H9 (cell line): ENCODE measurements around the gene ZMYND8. TPM values are rescaled to one million over a fixed set of nuclear protein-coding genes. Genes with fewer than 3 reads are reported as not detected.

Experiments used
- DNase-seq: peaks from one replicate; pipeline ENCODE4 v3.0.0-alpha.2; 2017
- H2AFZ ChIP-seq: one replicate; pipeline ENCODE4 v1.6.1; 2013; ENCODE audit warnings: mild to moderate bottlenecking, low read length, control low read depth, moderate library complexity
- H2AK5ac ChIP-seq: 2 replicates; pipeline ENCODE4 v1.6.1; 2013; ENCODE audit warnings: low read length, control low read depth, mixed read lengths; ENCODE audit not compliant: insufficient read length
- H2BK120ac ChIP-seq: one replicate; pipeline ENCODE4 v1.6.1; 2013; ENCODE audit warnings: low read depth, mild to moderate bottlenecking, low read length, control low read depth, inconsistent platforms; ENCODE audit not compliant: poor library complexity, severe bottlenecking
- H2BK12ac ChIP-seq: 2 replicates; pipeline ENCODE4 v1.6.1; 2013; ENCODE audit warnings: low read length, control low read depth, mixed read lengths, low read depth; ENCODE audit not compliant: insufficient read length
- H2BK15ac ChIP-seq: 2 replicates; pipeline ENCODE4 v1.6.1; 2013; ENCODE audit warnings: low read depth, low read length, control low read depth
- H2BK20ac ChIP-seq: one replicate; pipeline ENCODE4 v1.6.1; 2013; ENCODE audit warnings: low read depth, mild to moderate bottlenecking, low read length, control low read depth, inconsistent platforms; ENCODE audit not compliant: poor library complexity, severe bottlenecking
- H2BK5ac ChIP-seq: 2 replicates; pipeline ENCODE4 v1.6.1; 2013; ENCODE audit warnings: low read length, control low read depth, mixed read lengths; ENCODE audit not compliant: insufficient read length
- H3K14ac ChIP-seq: 2 replicates; pipeline ENCODE4 v1.6.1; 2013; ENCODE audit warnings: low read length, control low read depth; ENCODE audit not compliant: insufficient read depth
- H3K18ac ChIP-seq: 2 replicates; pipeline ENCODE4 v1.6.1; 2013; ENCODE audit warnings: low read depth, mild to moderate bottlenecking, mixed read lengths, low read length, control low read depth; ENCODE audit not compliant: insufficient read length
- H3K23ac ChIP-seq: 2 replicates; pipeline ENCODE4 v1.6.1; 2013; ENCODE audit warnings: low read length, control low read depth, mixed read lengths, low read depth; ENCODE audit not compliant: insufficient read length
- H3K23me2 ChIP-seq: 2 replicates; pipeline ENCODE4 v1.6.1; 2013; ENCODE audit warnings: low read depth, mild to moderate bottlenecking, mixed read lengths, low read length, control low read depth; ENCODE audit not compliant: insufficient read length, poor library complexity, severe bottlenecking
- H3K27ac ChIP-seq: 2 replicates; pipeline ENCODE4 v1.5.1; 2013; ENCODE audit warnings: low read length, control low read depth, mixed read lengths, low read depth; ENCODE audit not compliant: insufficient read length
- H3K27me3 ChIP-seq: 2 replicates; pipeline ENCODE4 v1.6.1; 2013; ENCODE audit warnings: low read length, control low read depth, inconsistent platforms; ENCODE audit not compliant: insufficient read depth
- H3K4ac ChIP-seq: 2 replicates; pipeline ENCODE4 v1.6.1; 2013; ENCODE audit warnings: low read depth, mild to moderate bottlenecking, control low read depth, inconsistent platforms, low read length, moderate library complexity
- H3K4me1 ChIP-seq: 2 replicates; pipeline ENCODE4 v1.6.1; 2013; ENCODE audit warnings: low read length, control low read depth, inconsistent platforms; ENCODE audit not compliant: insufficient read depth
- H3K4me2 ChIP-seq: 2 replicates; pipeline ENCODE4 v1.6.1; 2013; ENCODE audit warnings: low read length, control low read depth, mixed read lengths; ENCODE audit not compliant: insufficient read length, insufficient read depth
- H3K56ac ChIP-seq: 2 replicates; pipeline ENCODE4 v1.6.1; 2013; ENCODE audit warnings: low read depth, mild to moderate bottlenecking, mixed read lengths, low read length, control low read depth; ENCODE audit not compliant: insufficient read length
- H3K79me1 ChIP-seq: 2 replicates; pipeline ENCODE4 v1.6.1; 2013; ENCODE audit warnings: low read depth, mild to moderate bottlenecking, moderate library complexity, low read length, control low read depth, inconsistent platforms; ENCODE audit not compliant: insufficient read depth, poor library complexity, severe bottlenecking
- H3K79me2 ChIP-seq: 2 replicates; pipeline ENCODE4 v1.6.1; 2013; ENCODE audit warnings: low read length, control low read depth, inconsistent platforms; ENCODE audit not compliant: insufficient read depth
- H3K9ac ChIP-seq: 2 replicates; pipeline ENCODE4 v1.6.1; 2013; ENCODE audit warnings: low read length, control low read depth, mixed read lengths; ENCODE audit not compliant: insufficient read length; ENCODE audit errors: extremely low read depth
- H3K9me3 ChIP-seq: one replicate; pipeline ENCODE4 v1.6.1; 2013; ENCODE audit warnings: low read depth, low read length, inconsistent platforms; ENCODE audit not compliant: control insufficient read depth
- H3T11ph ChIP-seq: one replicate; pipeline ENCODE4 v1.6.1; 2013; ENCODE audit warnings: mild to moderate bottlenecking, low read length, control low read depth, inconsistent platforms
- H4K20me1 ChIP-seq: one replicate; pipeline ENCODE4 v1.6.1; 2013; ENCODE audit not compliant: control insufficient read depth, insufficient read length, insufficient read depth
- H4K5ac ChIP-seq: 2 replicates; pipeline ENCODE4 v1.6.1; 2013; ENCODE audit warnings: low read depth, mild to moderate bottlenecking, mixed read lengths, low read length, control low read depth; ENCODE audit not compliant: insufficient read length
- H4K8ac ChIP-seq: replicated peaks from 2 replicates; pipeline ENCODE4 v1.6.1; 2013; ENCODE audit warnings: low read length, control low read depth, mixed read lengths, low read depth; ENCODE audit not compliant: insufficient read length
- H4K91ac ChIP-seq: 2 replicates; pipeline ENCODE4 v1.6.1; 2013; ENCODE audit warnings: low read depth, mild to moderate bottlenecking, moderate library complexity, mixed read lengths, low read length, control low read depth; ENCODE audit not compliant: insufficient read length
- H3K27ac Mint-ChIP-seq, 3 experiments: 2 replicates in 2 of 3; 3 replicates in 1 of 3; pipeline ENCODE4 v1.8.0; 2020 to 2021; ENCODE audit warnings: mixed read lengths in 3 of 3, mild to moderate bottlenecking in 1 of 3, moderate library complexity in 1 of 3
- H3K27me3 Mint-ChIP-seq: 2 replicates; pipeline ENCODE4 v1.8.0; 2021; ENCODE audit warnings: low read depth, mild to moderate bottlenecking, moderate library complexity, mixed read lengths
- H3K36me3 Mint-ChIP-seq, 3 experiments: 2 replicates in 2 of 3; 3 replicates in 1 of 3; pipeline ENCODE4 v1.8.0; 2020 to 2021; ENCODE audit warnings: low read depth in 3 of 3, mixed read lengths in 3 of 3; ENCODE audit not compliant: insufficient read depth in 1 of 3
- H3K4me1 Mint-ChIP-seq, 2 experiments: 2 replicates each; pipeline ENCODE4 v1.8.0; 2020; ENCODE audit warnings: mixed read lengths in 2 of 2
- H3K4me3 Mint-ChIP-seq, 2 experiments: 2 replicates in 1 of 2; 3 replicates in 1 of 2; pipeline ENCODE4 v1.8.0; 2020 to 2021; ENCODE audit warnings: mild to moderate bottlenecking in 2 of 2, mixed read lengths in 2 of 2, moderate library complexity in 1 of 2
- H3K9me3 Mint-ChIP-seq, 2 experiments: 2 replicates in 1 of 2; 3 replicates in 1 of 2; pipeline ENCODE4 v1.8.0; 2020; ENCODE audit warnings: mild to moderate bottlenecking in 2 of 2, mixed read lengths in 2 of 2, moderate library complexity in 1 of 2
- CTCF ChIP-seq: fragments of 200-600 bp; sonication (generic); conservative IDR thresholded peaks from 3 replicates; pipeline ENCODE4 v1.8.0; 2021; ENCODE audit warnings: antibody characterized with exemption, mild to moderate bottlenecking
- WGBS: extraction: QIAGEN DNeasy Blood & Tissue Kit; methylation state at CpG from one replicate; pipeline ENCODE4 v1.1.7; 2013; ENCODE audit warnings: missing lambda C conversion rate, low lambda C conversion rate, mixed read lengths; ENCODE audit not compliant: insufficient read length; ENCODE audit errors: extremely low coverage; 5-methylcytosine and 5-hydroxymethylcytosine counted together
- total RNA-seq: library from RNA; stranded (reverse); gene quantifications from 2 replicates; pipeline ENCODE4 v1.2.1, GENCODE V29; 2021

ZMYND8 gene
- total RNA-seq, 1 experiment from 2014 or later, result 158 TPM

GRCh38 chr20:47191956-47192355, 164.5 kb downstream of the ZMYND8 start:
- H3K14ac ChIP-seq, result no peak overlapping the region
- H2BK5ac ChIP-seq, result no peak overlapping the region
- TF ChIP-seq CTCF, result no peak
- H3K23me2 ChIP-seq, result peaks cover 3% of the 10 kb centered on the region
- no peak overlapping the region for H2AK5ac ChIP-seq
- H3K27me3 Mint-ChIP-seq, result peaks cover 5% of the 10 kb centered on the region; the same call in 1 of the 2 replicates
- no peaks in the 10 kb centered on the region for H3K79me1 ChIP-seq
- H3K56ac ChIP-seq, result no peak overlapping the region
- H3K27me3 ChIP-seq, result no peaks in the 10 kb centered on the region
- H4K20me1 ChIP-seq, result no peaks in the 10 kb centered on the region
- DNase-seq, result no peak
- H4K5ac ChIP-seq, result no peak overlapping the region
- H3K9ac ChIP-seq, result no peak overlapping the region
- no peak overlapping the region for H2AFZ ChIP-seq
- H4K8ac ChIP-seq, result no peak overlapping the region
- no peak overlapping the region for H3K27ac ChIP-seq
- WGBS, result no CpG with 5 or more reads among the region's 3 CpGs
- no peaks in the 10 kb centered on the region for H3K36me3 Mint-ChIP-seq
- H3K4me1 Mint-ChIP-seq, result peaks cover 4 to 18% of the 10 kb centered on the region in 2 experiments
- H2BK120ac ChIP-seq, result no peak overlapping the region
- no peak overlapping the region for H2BK12ac ChIP-seq
- no peak overlapping the region for H3K23ac ChIP-seq
- H2BK20ac ChIP-seq, result no peak overlapping the region
- H3K79me2 ChIP-seq, result no peaks in the 10 kb centered on the region
- no peaks in the 10 kb centered on the region for H3K4me1 ChIP-seq
- no peak overlapping the region for H2BK15ac ChIP-seq
- no peak overlapping the region for H4K91ac ChIP-seq
- H3T11ph ChIP-seq, result no peak overlapping the region
- H3K9me3 ChIP-seq, result no peaks in the 10 kb centered on the region
- no peak overlapping the region for H3K27ac Mint-ChIP-seq
- no peak overlapping the region for H3K4ac ChIP-seq
- no peak overlapping the region for H3K18ac ChIP-seq
- H3K4me3 Mint-ChIP-seq, result no peak overlapping the region
- H3K4me2 ChIP-seq, result no peak overlapping the region
- no peaks in the 10 kb centered on the region for H3K9me3 Mint-ChIP-seq
